CD4-positive, alpha-beta T cell treated with Interleukin-12 subunit alpha and Interleukin-12 subunit beta, for 1 hour (primary cell): Measurements from ENCODE around the gene PDK1.

ENCODE experiments used
- DNase-seq: peaks from one replicate; pipeline ENCODE4 v3.0.0-alpha.2; 2020

PDK1 gene

GRCh38 chr2:172600557-172601008 is 44.7 kb downstream of the PDK1 start:
- no peak for DNase-seq

GRCh38 chr2:172606285-172606684 is 50.4 kb downstream of the PDK1 start:
- DNase-seq = no peak

DNA sequence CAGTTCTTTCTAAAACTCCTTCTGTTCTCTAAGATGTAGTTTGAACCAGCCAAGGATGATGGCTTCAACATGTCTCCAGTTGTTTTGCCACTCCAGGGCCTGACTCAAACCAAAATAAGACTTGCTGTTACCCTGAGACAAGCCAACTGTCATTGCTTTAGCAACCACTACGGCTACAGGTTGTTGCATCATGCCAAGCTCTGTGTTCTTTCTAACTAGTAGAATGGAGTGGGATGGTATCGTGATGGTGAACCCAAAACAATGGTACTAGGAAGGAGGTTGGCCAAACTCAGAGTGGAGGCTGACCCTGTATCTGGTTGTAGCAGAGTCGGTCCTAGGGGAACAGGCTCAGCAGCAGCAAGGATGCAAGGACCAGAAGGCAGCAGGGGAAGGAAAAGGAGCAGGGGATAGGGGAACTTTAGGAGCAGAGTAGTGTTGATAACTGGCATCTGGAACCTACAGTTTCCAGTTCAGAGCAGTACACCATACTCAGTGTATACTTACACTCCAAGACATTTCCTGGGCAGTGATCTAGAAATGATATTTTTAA is 51.6 kb downstream of the PDK1 start:
- DNase-seq = no peak

- no peak for DNase-seq
Observed at GRCh38 chr2:172609488-172609887, 53.6 kb downstream of the PDK1 start.

GRCh38 chr2:172612051-172612450 is 56.2 kb downstream of the PDK1 start:
- DNase-seq = no peak

GRCh38 chr2:172613040-172613439 is 57.1 kb downstream of the PDK1 start:
- no peak for DNase-seq

GRCh38 chr2:172613615-172614231 is 57.8 kb downstream of the PDK1 start:
- no peak for DNase-seq

DNA sequence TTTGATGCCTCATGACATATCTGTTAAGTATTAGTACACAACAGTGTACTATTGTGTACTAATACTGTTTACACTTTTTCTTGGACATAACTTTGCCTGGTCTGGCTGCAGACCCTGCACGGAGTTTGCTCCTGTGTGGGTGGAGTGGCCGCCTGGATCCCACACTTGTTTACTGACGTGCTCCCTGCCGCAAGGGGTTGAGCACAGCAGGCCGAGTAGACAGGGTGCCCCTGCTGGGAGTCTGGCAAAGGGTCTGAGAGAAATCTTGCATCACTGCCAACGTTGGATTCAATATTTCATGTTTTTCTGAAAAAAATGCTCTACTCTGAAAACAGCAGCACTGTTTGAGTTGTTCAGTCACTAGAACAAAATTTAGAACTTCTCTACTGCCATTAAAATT is 59.0 kb downstream of the PDK1 start:
- no peak for DNase-seq

- no peak for DNase-seq
Observed at GRCh38 chr2:172615727-172616261, 59.9 kb downstream of the PDK1 start.

DNA sequence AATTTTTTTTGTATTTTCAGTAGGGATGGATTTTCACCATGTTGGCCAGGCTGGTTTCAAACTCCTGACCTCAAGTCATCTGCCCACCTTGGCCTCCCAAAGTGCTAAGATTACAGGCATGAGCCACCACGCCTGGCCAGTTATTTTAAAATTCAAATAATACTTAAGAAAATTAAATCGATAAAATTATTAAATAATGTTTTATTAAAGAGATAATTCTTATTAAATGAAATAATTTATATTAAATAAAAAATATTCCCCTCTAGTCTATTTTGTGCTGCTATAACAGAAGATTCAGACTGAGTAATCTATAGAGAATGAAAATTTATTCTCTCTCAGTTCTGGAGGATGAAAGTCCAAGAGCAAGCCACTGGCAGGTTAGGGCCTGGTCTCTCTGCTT is 61.2 kb downstream of the PDK1 start:
- DNase-seq = no peak

DNA sequence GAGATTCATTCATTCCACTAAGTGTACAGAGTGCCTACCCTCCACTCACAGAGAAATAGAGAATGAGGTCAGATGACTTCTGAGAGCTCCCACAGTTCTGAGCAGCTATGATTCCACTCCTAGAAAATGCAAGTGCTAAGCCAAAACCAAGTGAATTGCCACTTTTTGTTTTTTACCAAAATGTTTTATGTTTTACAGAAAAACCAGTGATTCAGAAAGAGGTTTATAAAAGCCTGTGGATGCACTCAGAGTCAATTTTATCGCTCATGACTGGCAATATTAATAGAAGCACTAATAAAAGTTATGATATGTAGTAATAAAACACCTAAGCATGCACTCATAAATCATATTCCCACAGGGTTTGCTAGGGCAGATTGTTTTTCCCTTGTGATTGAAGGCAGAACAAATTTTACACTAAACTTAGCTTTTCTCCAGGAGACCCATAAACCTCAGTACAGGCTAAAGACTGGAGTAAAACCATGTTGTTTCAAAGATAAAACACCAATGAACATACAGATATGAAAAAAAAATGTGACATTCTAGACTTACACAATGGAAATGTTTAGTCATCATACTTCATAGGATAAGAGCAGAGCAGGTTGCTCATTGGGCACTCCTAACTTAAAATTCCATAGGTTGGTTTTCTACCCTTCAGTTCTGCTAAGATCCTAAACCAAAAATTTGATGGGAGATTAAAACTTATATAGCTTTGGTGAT is 67.5 kb downstream of the PDK1 start:
- no peak for DNase-seq

GRCh38 chr2:172624996-172625395 is 69.1 kb downstream of the PDK1 start:
- DNase-seq = no peak

GRCh38 chr2:172627181-172627580 is 71.3 kb downstream of the PDK1 start:
- no peak for DNase-seq

DNA sequence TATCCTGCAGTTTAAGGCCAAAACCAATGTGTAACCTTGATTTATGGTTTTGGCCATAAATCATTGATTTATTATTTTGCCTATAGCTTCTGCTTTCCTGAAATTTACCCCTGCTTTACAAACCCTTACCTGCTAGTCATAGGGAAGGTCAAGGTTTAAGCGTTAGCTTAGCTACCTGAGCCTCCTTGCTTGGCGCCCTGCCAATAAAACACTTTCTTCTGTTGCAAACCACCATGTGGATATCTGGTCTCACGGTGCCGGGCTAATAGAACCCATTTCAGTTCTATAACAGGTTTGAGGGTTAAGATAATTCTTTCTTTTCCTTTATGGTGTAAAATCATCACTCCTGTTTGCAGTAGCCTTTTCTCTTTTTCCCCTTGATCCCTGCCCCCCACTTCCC is 72.2 kb downstream of the PDK1 start:
- DNase-seq = no peak

DNA sequence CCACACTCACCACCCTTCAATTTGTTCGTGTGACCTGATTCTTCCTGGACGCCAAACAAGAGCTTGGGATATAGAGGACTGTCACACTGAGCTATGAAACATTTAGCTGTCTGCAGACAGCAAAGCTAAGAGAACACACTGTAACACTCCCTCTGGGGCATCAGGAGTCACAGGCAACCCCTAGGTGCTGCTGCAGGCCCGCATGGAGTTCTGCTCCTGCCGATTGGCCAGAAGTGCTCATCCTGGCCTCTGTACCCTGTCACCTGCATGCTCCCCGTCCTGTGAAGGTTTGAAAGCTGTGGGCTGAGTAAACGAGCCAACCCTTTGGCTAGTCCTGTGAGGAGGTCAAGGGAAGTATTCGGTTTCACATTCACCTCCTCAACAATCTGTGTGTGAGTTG is 73.7 kb downstream of the PDK1 start:
- DNase-seq = no peak

DNA sequence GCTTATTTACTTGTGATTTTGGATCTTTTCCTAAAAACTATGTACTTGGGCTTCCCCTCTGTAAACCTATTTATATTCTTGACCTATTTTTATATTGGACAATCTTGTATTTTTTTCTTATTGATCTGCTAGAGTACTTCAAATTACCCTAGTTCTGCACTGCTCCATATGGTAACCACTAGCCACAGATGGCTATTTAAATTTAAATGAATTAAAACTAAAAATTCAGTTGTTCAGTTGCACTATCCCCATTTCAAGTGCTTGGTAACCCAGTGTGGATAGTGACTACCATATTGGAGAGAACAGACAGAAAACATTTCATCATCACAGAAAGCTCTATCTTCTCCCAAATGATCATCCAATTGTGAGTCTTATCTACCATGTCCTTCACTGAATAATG is 74.3 kb downstream of the PDK1 start:
- DNase-seq = no peak

GRCh38 chr2:172634477-172634876 is 78.6 kb downstream of the PDK1 start:
- DNase-seq = no peak

DNA sequence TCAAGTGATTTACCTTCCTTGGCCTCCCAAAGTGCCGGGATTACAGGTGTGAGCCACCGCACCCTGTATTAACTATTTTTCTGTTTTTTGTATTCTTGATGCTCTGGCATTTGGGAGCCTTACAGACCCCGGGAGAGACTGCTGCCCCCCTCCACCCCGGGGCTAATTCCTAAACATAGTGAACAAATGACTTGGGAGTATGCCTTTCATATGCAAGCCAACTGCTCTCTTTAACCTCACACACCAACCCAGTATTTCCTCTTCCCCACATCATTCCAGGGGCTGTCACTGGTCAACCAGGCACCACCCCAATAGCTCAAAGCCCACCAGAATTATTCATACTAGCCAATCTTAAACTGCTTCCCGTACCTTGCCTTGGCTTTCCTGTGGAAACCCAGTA is 79.7 kb downstream of the PDK1 start:
- DNase-seq = no peak

DNA sequence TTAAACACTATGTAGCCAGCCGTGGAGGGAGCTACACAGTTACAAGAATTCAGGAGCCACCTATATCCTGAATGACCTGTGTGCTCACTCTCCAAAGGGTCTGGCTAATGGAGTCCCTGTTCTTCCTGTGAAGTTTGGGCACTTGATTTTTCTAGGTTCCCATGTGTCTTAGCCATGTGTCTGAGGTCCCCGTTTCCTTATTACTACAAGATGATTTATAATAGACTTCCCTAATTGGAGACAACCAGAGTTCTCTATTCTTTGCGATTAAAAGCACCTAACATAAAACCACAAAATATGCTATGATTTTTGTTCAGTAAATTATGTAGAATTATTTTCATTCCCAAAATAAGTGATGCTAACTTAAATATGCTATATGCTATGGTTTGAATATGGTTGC is 83.4 kb downstream of the PDK1 start:
- no peak for DNase-seq

DNA sequence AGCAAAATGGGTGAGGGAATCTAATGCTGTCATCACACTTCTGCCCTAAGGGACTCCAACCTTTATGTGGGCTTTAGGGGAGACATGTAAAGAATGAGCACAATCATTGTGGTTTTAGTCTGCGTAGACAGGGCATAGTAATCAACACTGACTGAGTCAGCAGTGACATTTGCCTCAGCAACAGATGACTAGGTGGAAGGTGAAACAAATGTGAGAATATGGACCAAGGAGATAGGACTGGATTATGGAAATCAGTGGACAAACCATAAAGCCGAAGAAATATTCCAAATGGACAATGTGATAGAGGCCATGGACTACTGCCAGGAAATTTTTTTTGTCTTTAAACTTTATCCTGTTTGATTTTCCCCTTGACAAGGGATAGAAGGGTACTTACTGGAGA is 83.9 kb downstream of the PDK1 start:
- DNase-seq = no peak

DNA sequence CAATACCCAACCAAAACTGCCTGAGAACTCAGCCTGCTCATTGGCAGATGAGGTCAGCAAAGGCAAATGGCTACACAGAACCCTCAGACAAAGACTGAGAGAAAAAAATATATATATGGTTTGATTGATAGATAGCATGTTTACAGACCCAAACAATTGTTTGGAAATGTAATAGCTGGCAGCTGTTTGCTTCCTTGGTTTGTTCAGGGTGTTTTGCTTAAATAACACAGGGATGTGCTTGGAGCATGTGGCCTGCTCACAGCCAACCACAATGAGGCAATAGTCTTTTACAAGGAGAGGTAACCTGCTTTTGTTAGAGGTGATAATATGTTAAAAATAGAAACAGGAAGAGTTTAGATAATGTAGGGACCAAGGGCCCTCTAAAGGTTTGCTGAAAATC is 84.5 kb downstream of the PDK1 start:
- DNase-seq = no peak

DNA sequence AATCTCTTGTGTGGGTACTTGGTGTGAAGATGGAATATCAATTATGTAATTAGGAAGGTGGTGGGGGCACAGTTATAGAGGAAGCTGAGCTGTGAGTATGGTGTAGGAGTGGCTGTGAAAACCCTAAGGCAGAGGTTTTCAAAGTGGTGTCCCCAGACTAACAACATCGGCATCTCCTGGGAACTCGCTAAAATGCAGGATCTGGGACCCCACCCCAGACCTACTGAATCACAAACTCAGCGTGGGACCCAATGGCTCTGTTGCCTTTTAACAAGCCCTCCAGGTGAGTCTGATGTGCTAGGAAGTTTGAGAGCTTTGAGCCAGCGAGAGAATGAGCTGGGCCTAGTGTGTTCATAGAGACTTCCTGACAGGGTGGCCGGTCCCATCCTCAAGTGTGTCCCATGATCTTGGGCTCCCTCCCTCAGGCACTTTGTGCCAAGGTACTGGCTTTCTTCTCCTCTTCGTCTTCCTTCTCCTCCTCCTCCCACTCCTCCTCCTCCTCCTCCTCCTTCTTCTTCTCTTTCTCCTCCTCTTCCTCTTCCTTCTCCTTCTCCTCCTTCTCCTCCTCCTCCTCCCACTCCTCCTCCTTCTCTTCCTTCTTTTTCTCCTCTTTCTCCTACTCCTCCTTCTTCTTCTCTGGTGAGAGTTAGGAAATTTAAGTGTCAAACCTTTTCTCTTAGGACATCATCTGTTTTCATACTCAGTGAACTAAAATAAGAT is 86.6 kb downstream of the PDK1 start:
- no peak for DNase-seq

DNA sequence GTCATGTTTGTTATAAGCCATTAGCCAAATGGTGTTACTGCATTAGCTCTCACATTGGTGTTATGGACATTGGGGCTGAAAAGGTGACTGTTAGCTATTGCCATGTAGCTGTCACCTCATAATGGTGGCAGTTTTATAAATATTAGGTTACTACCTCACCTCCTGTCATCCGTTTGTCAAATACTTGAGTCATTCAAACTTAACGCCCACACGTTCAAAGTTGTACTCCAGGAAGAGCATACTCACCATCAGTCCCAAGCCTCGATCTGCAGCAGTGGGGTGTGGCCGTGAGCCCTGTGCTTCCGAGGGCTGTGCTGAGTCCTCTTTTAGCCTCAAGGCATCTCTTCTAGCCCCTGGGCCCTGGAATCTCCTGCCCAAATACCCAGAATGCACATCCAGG is 87.3 kb downstream of the PDK1 start:
- no peak for DNase-seq

GRCh38 chr2:172647439-172647838 is 91.5 kb downstream of the PDK1 start:
- no peak for DNase-seq
